ENCODE measurements around the gene LEFTY1.
A peak's percentile ranks its signal among the peaks of the same experiment; 100 is the strongest.
"Not testable (repeated sequence)": the region's sequence is repeated elsewhere in the genome, so short reads cannot be mapped to it uniquely, and the experiment has no call there.

LEFTY1 gene

GRCh38 chr1:225888898-225889601, at the start of gene LEFTY1:
LEFTY1 (minus strand) TSS chr1:225889146; CDS start chr1:225889066, 80 bp downstream.
- no peak for TF ChIP-seq Cebpa-rat (IDR thresholded peaks at IDR 0.05)
- H3K4me2 ChIP-seq: peak within 1 kb of the TSS in 6 of 11 experiments; percentile 13 to 44 (median 36); a peak in 9 of 22 replicates
- H3K9ac ChIP-seq: 0 out of 22 replicates have a peak within 1 kb of the TSS, but pooled peaks of 1 of the 11 experiments have one; percentile 15

GRCh38 chr1:225937048-225937968, 48.4 kb upstream of the LEFTY1 start:
- Histone ChIP-seq H3K27ac (no peak overlapping the region), H3K4me2 (peak overlapping the region in 8 of 11 experiments; percentile 1 to 56 (median 38); a peak in 12 of 22 replicates), H3K27me3 (no peaks in the 10 kb centered on the region), H3K9me3 (replicated peaks in 1 of 11) (no peaks in the 10 kb centered on the region), H3K36me3 (no peaks in the 10 kb centered on the region), H3K9ac (peak overlapping the region in 3 of 11 experiments; percentile 11 to 19 (median 15); a peak in 2 of 22 replicates), H3K4me1 (peaks cover 6 to 34% (median 18%) of the 10 kb centered on the region in 10 experiments; a peak in 15 of 20 replicates), H3K4me3 (no peak overlapping the region), H4K20me1 (no peaks in the 10 kb centered on the region)
- no peak for TF ChIP-seq Cebpa-rat (IDR thresholded peaks at IDR 0.05)

More at GRCh38 chr1:225888898-225889601, at the start of gene LEFTY1:
- Histone ChIP-seq H3K27me3 (peaks cover under 1 to 21% (median 12%) of the 10 kb centered on the region in 11 experiments; a peak in 18 of 22 replicates), H3K9me3 (replicated peaks in 1 of 11) (no peaks in the 10 kb centered on the region), H3K36me3 (no peaks in the 10 kb centered on the region), H4K20me1 (no peaks in the 10 kb centered on the region), H3K4me3 (no peak within 1 kb of the TSS), H3K27ac (no peak within 1 kb of the TSS), H3K4me1 (peaks cover 0 to 17% (median 10%) of the 10 kb centered on the region in 10 experiments; a peak in 13 of 20 replicates)

GRCh38 chr1:225936523-225936922, 47.6 kb upstream of the LEFTY1 start:
- no peaks in the 10 kb centered on the region for H3K36me3 ChIP-seq
- no peaks in the 10 kb centered on the region for H4K20me1 ChIP-seq
- peaks cover 6 to 26% (median 16%) of the 10 kb centered on the region in 10 experiments; a peak in 15 of 20 replicates for H3K4me1 ChIP-seq
- no peaks in the 10 kb centered on the region for H3K27me3 ChIP-seq
- H3K27ac ChIP-seq: no peak overlapping the region
- H3K4me3 ChIP-seq: no peak overlapping the region
- TF ChIP-seq Cebpa-rat (IDR thresholded peaks at IDR 0.05): no peak
- peak overlapping the region in 4 of 11 experiments; percentile 11 to 41 (median 17); a peak in 2 of 22 replicates for H3K9ac ChIP-seq
- H3K9me3 ChIP-seq (replicated peaks in 1 of 11): no peaks in the 10 kb centered on the region
- peak overlapping the region in 8 of 11 experiments; percentile 1 to 56 (median 38); a peak in 13 of 22 replicates for H3K4me2 ChIP-seq

GRCh38 chr1:225936086-225936485, 47.1 kb upstream of the LEFTY1 start:
- H3K4me2 ChIP-seq: peak overlapping the region in 7 of 11 experiments; percentile 22 to 56 (median 44); a peak in 9 of 22 replicates
- H3K4me1 ChIP-seq: peaks cover 6 to 23% (median 14%) of the 10 kb centered on the region in 10 experiments; a peak in 15 of 20 replicates
- H3K27me3 ChIP-seq; H3K4me3 ChIP-seq; H3K9me3 ChIP-seq (replicated peaks in 1 of 11); H3K9ac ChIP-seq; H3K36me3 ChIP-seq; H3K27ac ChIP-seq; H4K20me1 ChIP-seq: not testable (repeated sequence)

GRCh38 chr1:225934711-225935110, 45.8 kb upstream of the LEFTY1 start:
- Histone ChIP-seq H3K36me3 (no peaks in the 10 kb centered on the region), H3K27ac (no peak overlapping the region), H3K27me3 (no peaks in the 10 kb centered on the region), H4K20me1 (no peaks in the 10 kb centered on the region), H3K4me1 (peaks cover 6 to 16% (median 12%) of the 10 kb centered on the region in 10 experiments; a peak in 15 of 20 replicates), H3K9me3 (replicated peaks in 1 of 11) (no peaks in the 10 kb centered on the region), H3K4me2 (no peak overlapping the region), H3K4me3 (no peak overlapping the region), H3K9ac (no peak overlapping the region)
- TF ChIP-seq Cebpa-rat (IDR thresholded peaks at IDR 0.05): no peak

- no peak for TF ChIP-seq Cebpa-rat (IDR thresholded peaks at IDR 0.05)
- H3K4me3 ChIP-seq: no peak overlapping the region
- H4K20me1 ChIP-seq: no peaks in the 10 kb centered on the region
- H3K27me3 ChIP-seq: no peaks in the 10 kb centered on the region
- peaks cover 9 to 18% (median 14%) of the 10 kb centered on the region in 10 experiments; a peak in 17 of 20 replicates for H3K4me1 ChIP-seq
- H3K4me2 ChIP-seq: no peak overlapping the region
- H3K9me3 ChIP-seq (replicated peaks in 1 of 11): no peaks in the 10 kb centered on the region
- H3K9ac ChIP-seq: no peak overlapping the region
- H3K36me3 ChIP-seq: no peaks in the 10 kb centered on the region
- H3K27ac ChIP-seq: no peak overlapping the region
Observed at GRCh38 chr1:225933072-225933471, 44.1 kb upstream of the LEFTY1 start.

- Histone ChIP-seq H3K36me3 (no peaks in the 10 kb centered on the region), H3K27me3 (no peaks in the 10 kb centered on the region), H4K20me1 (no peaks in the 10 kb centered on the region), H3K4me2 (no peak overlapping the region), H3K4me1 (peaks cover 5 to 12% (median 7%) of the 10 kb centered on the region in 10 experiments; a peak in 18 of 20 replicates), H3K4me3 (no peak overlapping the region), H3K27ac (no peak overlapping the region), H3K9me3 (replicated peaks in 1 of 11) (no peaks in the 10 kb centered on the region), H3K9ac (no peak overlapping the region)
- TF ChIP-seq Cebpa-rat (IDR thresholded peaks at IDR 0.05): no peak
Observed at GRCh38 chr1:225931270-225932136, 42.6 kb upstream of the LEFTY1 start.

GRCh38 chr1:225930566-225930965, 41.6 kb upstream of the LEFTY1 start:
- H3K27ac ChIP-seq: no peak overlapping the region
- no peaks in the 10 kb centered on the region for H3K9me3 ChIP-seq (replicated peaks in 1 of 11)
- no peaks in the 10 kb centered on the region for H3K36me3 ChIP-seq
- peaks cover 0 to 7% (median 5%) of the 10 kb centered on the region in 10 experiments; a peak in 6 of 20 replicates for H3K4me1 ChIP-seq
- no peak for TF ChIP-seq Cebpa-rat (IDR thresholded peaks at IDR 0.05)
- H4K20me1 ChIP-seq: no peaks in the 10 kb centered on the region
- H3K27me3 ChIP-seq: no peaks in the 10 kb centered on the region
- no peak overlapping the region for H3K9ac ChIP-seq
- H3K4me3 ChIP-seq: no peak overlapping the region
- no peak overlapping the region for H3K4me2 ChIP-seq

- not testable (repeated sequence) for H3K27ac ChIP-seq; H3K27me3 ChIP-seq; H4K20me1 ChIP-seq; H3K9me3 ChIP-seq (replicated peaks in 1 of 11); H3K36me3 ChIP-seq; H3K4me3 ChIP-seq; H3K9ac ChIP-seq; H3K4me2 ChIP-seq
- peaks cover 6 to 15% (median 12%) of the 10 kb centered on the region in 10 experiments for H3K4me1 ChIP-seq
Observed at GRCh38 chr1:225929462-225929861, 40.5 kb upstream of the LEFTY1 start.

Measured in BLaER1 treated with 17β-estradiol and CSF1 and Interleukin-3, amounts not matched to agents 10 nM and 100 nM (cell line).